OCI-LY7 (cell line): ENCODE data around the gene IGF2BP2.

ENCODE experiments used
- CTCF ChIP-seq: fragments of 200-600 bp; sonication (generic); conservative IDR thresholded peaks from 2 replicates; pipeline ENCODE4 v1.5.1; 2014; ENCODE audit warnings: mild to moderate bottlenecking, antibody characterized with exemption, low read length, moderate library complexity, mixed read lengths
- EZH2phosphoT487 ChIP-seq: fragments of 200-600 bp; sonication (generic); IDR thresholded peaks from 2 replicates; pipeline ENCODE4 v1.6.1; 2018; ENCODE audit warnings: low read depth, borderline replicate concordance, mild to moderate bottlenecking, mixed run types, antibody characterized with exemption, low read length, moderate library complexity, mixed read lengths

GRCh38 chr3:185631508-185632206, 193.2 kb downstream of the IGF2BP2 start:
- TF ChIP-seq CTCF, result no peak
- TF ChIP-seq EZH2phosphoT487, result no peak
